GM21390 (cell line): ENCODE results near the gene ACRV1.
A peak's percentile ranks its signal among the peaks of the same experiment; 100 is the strongest.

Experiments used
- ATAC-seq: cut with Tn5 transposase; IDR thresholded peaks from one replicate; pipeline ENCODE4 v1.9.1; 2021; ENCODE audit not compliant: unreplicated experiment

ACRV1 gene

DNA sequence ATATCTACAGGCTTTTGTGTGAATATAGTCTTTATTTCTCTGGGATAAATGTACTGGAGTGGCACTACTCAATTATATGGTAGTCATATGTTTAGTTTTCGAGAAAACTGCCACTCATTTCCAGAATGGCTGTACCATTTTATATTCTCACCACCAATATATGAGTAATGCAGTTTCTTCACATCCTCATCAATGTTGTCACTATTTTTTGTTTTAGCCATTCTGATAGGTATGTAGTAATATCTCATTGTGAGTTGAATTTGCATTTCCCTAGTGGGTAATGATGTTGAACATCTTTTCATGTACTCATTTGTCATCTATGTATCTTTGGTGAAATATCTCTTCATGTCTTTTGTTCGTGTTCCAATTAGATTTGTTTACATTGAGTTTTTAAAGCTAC lies 18.0 kb downstream of the ACRV1 start:
- ATAC-seq, result no peak

DNA sequence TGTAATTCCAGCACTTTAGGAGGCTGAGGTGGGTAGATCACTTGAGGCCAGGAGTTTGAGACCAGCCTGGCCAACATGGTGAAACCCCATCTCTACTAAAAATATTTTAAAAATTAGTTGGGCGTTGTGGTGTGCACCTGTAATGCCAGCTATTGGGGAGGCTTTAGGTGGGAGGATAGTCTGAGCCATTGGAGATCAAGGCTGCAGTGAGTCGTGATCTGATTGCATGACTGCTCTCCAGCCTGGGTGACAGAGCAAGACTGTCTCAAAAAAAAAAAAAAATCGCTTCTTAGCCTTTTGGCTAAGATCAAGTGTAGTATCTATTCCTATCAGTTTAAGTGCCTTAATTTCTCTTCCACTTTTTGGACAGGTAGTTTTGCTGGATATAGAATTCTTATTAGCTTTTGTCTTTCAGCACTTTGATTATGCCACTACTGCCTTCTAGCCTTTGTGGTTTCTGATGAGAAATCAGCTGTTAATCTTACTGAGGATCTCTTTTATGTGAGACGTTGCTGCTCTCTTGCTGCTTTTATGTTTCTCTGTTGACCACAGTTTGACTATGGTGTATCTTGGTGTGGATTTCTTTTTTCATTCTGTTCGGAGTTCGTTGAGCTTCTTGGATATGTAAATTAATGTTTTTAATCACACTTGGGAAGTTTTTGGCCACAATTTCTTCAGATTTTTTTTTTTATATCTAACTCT lies 31.0 kb downstream of the ACRV1 start:
- ATAC-seq, result no peak

DNA sequence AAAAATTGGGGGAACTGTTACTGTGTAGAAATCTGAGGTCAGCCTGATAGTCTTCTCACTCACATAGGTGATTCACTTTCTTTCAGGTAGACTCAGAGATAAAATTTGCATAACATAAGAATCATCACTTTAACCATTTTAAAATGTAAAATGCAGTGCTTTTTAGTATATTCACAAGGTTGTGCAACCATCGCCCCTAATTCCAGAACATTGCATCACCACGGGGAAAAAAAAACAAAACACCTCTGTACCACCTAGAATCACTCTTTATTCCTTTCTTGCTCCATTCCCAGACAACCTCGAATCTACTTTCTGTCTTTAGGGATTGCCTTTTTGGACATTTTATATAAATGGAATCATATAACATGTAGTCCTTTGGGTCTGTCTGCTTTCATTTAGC lies 34.8 kb downstream of the ACRV1 start:
- no peak for ATAC-seq

DNA sequence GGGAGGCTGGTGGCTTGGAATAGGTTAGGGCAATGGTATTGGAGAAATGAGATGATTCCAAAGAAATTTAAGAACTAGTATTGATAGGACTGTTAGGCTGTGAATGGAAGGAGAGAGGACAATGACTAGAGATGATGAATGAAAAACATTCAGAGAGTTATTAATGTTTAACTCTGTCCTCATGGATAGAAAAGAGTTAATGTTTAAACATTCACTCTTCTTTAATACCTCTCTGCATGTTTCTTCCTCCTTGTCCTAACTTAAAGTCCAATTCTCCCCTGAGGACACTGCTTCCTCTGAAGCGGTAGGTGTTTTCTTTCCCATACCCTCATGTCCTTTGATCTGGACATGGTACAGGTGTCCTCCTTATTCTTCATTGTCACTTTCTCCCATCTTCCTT lies 42.3 kb downstream of the ACRV1 start:
- ATAC-seq, result no peak

DNA sequence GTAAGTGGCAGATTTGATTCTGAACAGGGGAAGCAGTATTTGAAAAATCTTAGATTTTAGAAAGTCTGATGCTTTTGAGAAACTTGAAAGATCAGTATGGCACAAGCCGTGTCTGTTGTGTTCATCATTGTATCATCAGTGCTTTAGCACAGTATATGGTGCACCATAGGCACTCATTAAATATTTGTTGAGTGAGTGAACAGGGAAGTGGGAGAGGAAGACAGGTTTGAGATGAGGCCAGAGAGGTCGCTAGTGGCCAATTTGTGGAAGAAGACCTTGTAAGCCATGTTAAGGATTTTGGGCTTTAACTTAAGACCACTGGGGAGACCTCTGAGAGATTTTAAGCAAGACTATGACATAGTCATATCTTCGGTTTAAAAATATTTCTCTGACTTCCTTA lies 42.8 kb downstream of the ACRV1 start:
- no peak for ATAC-seq

DNA sequence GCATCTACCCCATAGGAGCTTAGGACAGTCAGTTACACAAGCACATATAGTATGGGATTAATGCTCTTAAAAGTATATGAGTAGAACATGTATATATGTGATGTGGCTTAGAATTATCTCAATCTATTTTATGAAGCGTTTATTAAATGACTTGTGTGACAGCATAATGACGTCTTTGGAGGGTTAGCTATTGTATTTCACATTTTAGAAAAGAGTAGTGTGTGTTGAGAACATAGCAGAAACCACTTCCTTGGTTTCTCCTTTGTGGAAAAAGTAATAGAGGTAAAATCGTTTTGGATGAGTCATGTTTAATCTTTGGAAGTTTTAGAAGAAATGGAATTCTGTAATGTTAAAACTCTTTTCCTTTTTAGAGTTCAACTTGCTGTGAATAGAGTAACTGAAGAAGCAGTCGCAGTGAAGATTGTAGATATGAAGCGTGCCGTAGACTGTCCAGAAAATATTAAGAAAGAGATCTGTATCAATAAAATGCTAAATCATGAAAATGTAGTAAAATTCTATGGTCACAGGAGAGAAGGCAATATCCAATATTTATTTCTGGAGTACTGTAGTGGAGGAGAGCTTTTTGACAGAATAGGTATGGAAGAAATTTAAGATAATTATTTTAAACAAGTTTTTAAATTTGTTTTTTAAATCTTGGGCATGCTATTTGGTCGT lies 53.3 kb downstream of the ACRV1 start:
- no peak for ATAC-seq

DNA sequence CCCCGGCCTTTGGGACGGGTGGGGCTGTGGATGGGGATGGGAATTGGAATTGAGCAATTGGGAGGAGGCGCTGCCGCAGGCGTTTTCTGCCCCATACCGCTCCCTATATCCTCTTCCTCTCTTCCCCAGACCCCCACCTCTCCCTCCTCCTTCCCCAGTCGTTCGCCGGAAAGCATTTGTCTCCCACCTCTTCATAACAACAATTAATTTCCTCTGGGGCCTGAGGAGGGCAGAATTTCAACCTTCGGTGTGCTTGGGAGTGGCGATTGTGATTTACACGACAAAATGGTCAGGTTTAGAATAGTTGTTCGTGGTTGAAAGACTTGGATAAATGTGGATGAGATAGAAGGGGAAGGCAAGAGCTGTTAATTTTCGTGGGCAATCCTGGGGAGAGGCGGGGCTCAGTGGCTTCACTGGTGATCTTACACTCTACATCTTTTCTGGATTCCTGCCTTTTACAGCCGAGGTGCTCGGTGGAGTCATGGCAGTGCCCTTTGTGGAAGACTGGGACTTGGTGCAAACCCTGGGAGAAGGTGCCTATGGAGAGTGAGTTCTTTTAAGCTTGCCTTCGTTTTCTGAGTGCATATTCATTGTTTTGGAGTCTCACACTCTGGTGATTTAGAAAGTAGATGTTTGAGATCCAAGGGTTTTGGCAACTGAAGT lies 54.2 kb downstream of the ACRV1 start:
- ATAC-seq, result peak; percentile 36

DNA sequence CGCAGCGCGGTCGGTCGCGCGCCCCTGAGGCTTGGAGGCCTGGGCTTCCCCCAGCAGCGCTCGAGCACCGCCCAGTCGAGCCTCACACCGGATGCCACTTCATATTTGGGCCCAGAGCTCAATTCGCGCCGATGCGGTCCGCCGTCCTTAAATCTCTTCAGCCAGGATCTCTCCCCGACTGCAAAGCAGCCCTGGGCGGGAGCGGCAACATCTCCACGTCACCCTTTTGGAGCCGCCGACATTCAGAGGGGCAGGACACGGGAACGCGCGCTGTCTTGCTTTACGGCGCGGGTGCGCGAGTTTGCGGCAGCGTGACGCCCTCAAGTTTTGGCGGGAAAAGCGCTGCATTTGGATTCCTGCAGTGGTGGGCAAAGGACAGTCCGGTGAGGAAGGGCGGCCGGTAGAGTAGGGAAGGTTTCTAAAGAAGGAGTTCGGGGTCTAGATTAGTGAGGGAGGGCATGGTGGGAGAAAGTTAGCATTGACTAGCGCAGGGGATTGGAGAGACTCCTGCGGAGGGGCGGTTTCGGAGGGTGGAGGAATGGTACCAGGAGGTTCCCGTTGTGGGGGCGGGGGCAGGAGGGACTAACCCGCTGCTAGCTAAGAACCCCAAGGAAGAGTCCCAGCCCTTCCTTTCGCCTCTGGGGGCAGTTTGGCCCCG lies 54.9 kb downstream of the ACRV1 start:
- peak; percentile 77 for ATAC-seq

DNA sequence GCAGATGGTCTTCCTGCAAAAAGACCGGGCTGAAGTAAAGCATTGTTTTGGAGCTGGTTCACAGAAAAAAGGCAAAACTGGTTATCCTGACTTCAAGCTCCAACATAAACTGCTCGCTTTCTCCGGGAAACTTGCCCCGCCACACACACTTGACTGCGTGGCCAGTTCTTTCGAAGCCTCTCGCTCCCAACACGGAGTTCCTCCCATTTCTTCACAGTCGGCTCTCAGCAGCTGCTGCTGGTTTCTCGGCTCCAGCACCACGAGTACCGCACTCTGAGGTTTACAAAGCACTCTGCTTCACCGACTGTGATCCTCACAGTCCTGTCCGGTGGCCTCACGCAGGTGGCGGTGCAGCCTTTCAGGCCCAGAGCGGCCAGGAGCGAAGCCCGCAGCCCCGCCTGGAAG lies 55.4 kb downstream of the ACRV1 start:
- no peak for ATAC-seq

DNA sequence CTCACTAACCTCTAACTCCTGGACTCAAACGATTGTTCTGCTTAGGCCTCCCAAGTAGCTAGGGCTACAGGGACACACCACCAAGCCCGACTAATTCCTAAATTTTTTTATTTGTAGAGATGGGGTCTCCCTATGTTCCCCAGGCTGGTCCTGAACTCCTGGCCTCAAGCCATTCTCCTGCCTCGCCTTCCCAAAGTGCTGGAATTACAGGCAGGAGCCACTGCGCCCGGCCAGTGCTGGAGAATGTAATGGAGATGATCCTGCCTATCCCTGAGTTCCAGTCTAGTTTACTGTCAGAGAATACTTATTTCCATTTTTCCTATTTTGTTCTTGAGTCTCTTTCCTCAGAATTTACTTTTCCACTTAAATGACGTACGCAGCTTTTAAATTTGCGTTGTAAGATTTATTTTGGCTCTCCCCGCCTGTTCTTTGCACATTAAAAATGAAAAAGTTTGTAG lies 55.9 kb downstream of the ACRV1 start, which contains the start of gene CHEK1:
Gene CHEK1, plus strand, starts transcription at position 408 of the 458 bp plus-strand sequence. CDS start 1,606 bp downstream, outside the sequence.
- no peak for ATAC-seq

DNA sequence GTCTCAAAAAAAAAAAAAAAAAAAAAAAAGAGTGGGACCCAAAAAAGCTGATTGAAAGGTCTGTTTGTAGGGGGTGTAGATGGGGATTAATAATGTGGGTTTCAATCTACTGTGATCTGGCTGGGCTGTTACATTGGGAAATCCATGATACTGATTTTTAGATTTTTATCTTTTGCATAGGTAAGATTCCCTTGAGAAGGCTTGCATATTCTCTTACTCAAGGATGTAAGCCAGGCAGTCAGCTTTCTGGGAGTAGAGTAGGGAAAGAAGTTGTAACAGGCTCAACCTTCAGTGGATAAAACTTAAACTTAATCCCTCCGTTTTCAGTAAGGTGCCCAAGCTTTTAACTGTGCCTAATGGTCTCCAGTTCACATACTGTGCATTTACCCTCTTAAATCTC lies 57.6 kb downstream of the ACRV1 start:
- ATAC-seq, result no peak

DNA sequence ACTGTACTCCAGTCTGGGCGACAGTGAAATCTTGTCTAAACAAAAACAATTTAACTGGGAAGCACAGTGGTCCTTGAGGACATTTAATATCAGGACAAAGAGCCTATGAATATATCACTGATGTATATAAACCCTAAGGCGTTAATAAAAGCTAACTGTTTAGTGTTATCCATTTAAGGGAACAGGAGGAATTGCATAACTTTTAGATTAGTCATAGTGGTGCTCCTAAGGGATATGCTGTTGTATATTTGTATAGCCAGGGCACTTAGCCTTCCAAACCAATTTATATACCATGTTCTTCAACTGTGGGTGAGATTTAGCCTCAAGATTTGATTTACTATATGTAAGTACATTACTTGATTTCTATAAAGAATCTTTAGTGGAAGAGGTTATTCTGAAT lies 58.7 kb downstream of the ACRV1 start:
- ATAC-seq, result no peak
